Prostate gland (tissue), 2 donors: ENCODE data around the gene CRYGN.

Source experiments
- POLR2A ChIP-seq: fragments of 450-650 bp; IDR thresholded peaks from one replicate; pipeline ENCODE4 v1.6.1; 2016; ENCODE audit warnings: antibody characterized with exemption, mild to moderate bottlenecking
- TF ChIP-seq, protein P1 (sequence below), 4 experiments: fragments of 200-600 bp in 2 of 4; fragments of 450-650 bp in 2 of 4; sonication (generic) in 2 of 4; IDR thresholded peaks; 1 replicate in 3 of 4; 2 replicates in 1 of 4; pipeline ENCODE4 v1.5.1; 2016 to 2019; ENCODE audit warnings: antibody characterized with exemption in 4 of 4, mild to moderate bottlenecking in 2 of 4, moderate library complexity in 2 of 4

DNA sequence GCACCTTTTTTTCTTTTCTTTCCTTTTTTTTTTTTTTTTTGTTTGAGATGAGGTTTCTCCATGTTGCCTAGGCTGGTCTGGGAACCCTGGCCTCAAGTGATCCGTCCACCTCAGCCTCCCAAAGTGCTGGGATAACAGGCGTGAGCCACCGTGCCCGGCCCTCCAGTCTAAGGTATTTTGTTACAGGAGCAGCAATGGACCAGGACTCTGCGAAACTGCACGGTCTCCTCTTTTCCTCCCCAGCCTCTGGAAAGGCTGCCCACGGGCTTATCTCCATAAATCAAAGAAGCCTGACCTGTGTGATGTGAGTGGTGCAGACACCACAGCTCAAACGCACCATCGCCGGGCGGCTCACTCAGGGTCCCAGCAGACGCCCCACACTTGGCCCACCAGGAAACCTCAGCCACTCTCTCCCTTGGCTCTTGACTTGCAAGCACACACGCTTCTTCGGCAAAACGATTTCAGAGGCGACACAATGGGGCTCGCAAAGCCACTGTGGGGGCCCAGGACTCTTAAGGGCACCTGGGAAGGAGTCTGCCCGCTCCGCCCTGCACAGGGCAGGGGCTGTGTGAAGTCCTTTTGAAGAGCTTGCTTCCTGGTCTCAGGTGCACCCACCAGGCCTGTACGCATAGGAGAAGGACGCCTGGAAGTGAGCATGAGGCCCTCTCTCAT is 50.7 kb downstream of the CRYGN start:
- TF ChIP-seq, protein P1, sequence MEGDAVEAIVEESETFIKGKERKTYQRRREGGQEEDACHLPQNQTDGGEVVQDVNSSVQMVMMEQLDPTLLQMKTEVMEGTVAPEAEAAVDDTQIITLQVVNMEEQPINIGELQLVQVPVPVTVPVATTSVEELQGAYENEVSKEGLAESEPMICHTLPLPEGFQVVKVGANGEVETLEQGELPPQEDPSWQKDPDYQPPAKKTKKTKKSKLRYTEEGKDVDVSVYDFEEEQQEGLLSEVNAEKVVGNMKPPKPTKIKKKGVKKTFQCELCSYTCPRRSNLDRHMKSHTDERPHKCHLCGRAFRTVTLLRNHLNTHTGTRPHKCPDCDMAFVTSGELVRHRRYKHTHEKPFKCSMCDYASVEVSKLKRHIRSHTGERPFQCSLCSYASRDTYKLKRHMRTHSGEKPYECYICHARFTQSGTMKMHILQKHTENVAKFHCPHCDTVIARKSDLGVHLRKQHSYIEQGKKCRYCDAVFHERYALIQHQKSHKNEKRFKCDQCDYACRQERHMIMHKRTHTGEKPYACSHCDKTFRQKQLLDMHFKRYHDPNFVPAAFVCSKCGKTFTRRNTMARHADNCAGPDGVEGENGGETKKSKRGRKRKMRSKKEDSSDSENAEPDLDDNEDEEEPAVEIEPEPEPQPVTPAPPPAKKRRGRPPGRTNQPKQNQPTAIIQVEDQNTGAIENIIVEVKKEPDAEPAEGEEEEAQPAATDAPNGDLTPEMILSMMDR (IDR thresholded peaks at IDR 0.05), result no peak
- TF ChIP-seq POLR2A, result no peak
